ENCODE results near the gene FADS3. TPM values are rescaled to one million over a fixed set of nuclear protein-coding genes. Genes with fewer than 3 reads are reported as not detected.

The FADS3 gene
- total RNA-seq, 1 donor from 2014 or later = 5.3 TPM

- intact Hi-C loops (cut with micrococcal nuclease) = no loop called here
These were observed 23.3 kb upstream of the FADS3 start for GRCh38 chr11:61914471-61915171.

GRCh38 chr11:61913699-61914395 is 22.5 kb upstream of the FADS3 start:
- intact Hi-C loops (cut with micrococcal nuclease) = no loop called here

- intact Hi-C loops (cut with micrococcal nuclease) = no loop called here
These were observed 21.8 kb upstream of the FADS3 start for GRCh38 chr11:61912991-61913698.

- intact Hi-C loops (cut with micrococcal nuclease) = no loop called here
These were observed 21.2 kb upstream of the FADS3 start for GRCh38 chr11:61912530-61912898.

- intact Hi-C loops (cut with micrococcal nuclease) = no loop called here
These were observed 20.6 kb upstream of the FADS3 start for GRCh38 chr11:61911701-61912529.

GRCh38 chr11:61911128-61911700 is 19.9 kb upstream of the FADS3 start:
- intact Hi-C loops (cut with micrococcal nuclease) = no loop called here

- intact Hi-C loops (cut with micrococcal nuclease) = no loop called here
These were observed 19.1 kb upstream of the FADS3 start for GRCh38 chr11:61910187-61911127.

GRCh38 chr11:61908730-61909316 is 17.5 kb upstream of the FADS3 start:
- intact Hi-C loops (cut with micrococcal nuclease) = no loop called here

- intact Hi-C loops (cut with micrococcal nuclease) = no loop called here
These were observed 16.8 kb upstream of the FADS3 start for GRCh38 chr11:61907871-61908729.

- intact Hi-C loops (cut with micrococcal nuclease) = no loop called here
These were observed 15.9 kb upstream of the FADS3 start for GRCh38 chr11:61907282-61907681.

GRCh38 chr11:61906522-61906909 is 15.2 kb upstream of the FADS3 start:
- intact Hi-C loops (cut with micrococcal nuclease) = no loop called here

- intact Hi-C loops (cut with micrococcal nuclease) = no loop called here
These were observed 14.6 kb upstream of the FADS3 start for GRCh38 chr11:61905801-61906521.

- intact Hi-C loops (cut with micrococcal nuclease) = no loop called here
These were observed 13.8 kb upstream of the FADS3 start for GRCh38 chr11:61905067-61905696.

- intact Hi-C loops (cut with micrococcal nuclease) = no loop called here
These were observed 13.2 kb upstream of the FADS3 start for GRCh38 chr11:61904539-61905048.

- intact Hi-C loops (cut with micrococcal nuclease) = no loop called here
These were observed 12.5 kb upstream of the FADS3 start for GRCh38 chr11:61903845-61904244.

GRCh38 chr11:61902313-61902712 is 11.0 kb upstream of the FADS3 start:
- intact Hi-C loops (cut with micrococcal nuclease) = no loop called here

GRCh38 chr11:61901397-61901796 is 10.1 kb upstream of the FADS3 start:
- intact Hi-C loops (cut with micrococcal nuclease) = no loop called here

All from T-helper 2 cell treated with Interferon-gamma antibody and Interleukin-4, amounts not matched to agents 100 ng/mL and 5 ng/mL, for 36 hours (primary cell).